ENCODE measurements around the gene GTF2A1. TPM values are rescaled to one million over a fixed set of nuclear protein-coding genes. Genes with fewer than 3 reads are reported as not detected.

The GTF2A1 gene
- total RNA-seq, 2 donors from 2014 or later: 21.2 to 54.9 TPM

DNA sequence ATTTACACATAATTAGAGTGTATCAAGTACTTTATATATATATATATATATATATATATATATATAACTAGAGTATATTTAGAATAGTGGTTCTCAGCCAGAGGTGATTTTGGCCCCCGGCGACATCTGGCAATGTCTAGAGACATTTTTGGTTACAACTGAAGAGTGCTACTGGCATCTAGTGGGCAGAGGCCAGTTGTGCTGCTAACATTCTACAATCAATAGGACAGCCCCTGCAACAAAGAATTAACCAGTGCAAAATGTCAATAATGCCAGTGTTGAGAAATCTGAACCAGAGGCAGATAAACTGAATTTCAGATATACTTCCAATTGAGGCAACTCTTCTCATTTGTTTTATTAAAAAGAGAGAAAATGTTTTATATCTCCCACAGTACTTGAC lies 8.9 kb downstream of the GTF2A1 start:
- 15% methylated on average over 2 of the region's 2 CpGs for WGBS
- H3K9me3 ChIP-seq: no peaks in the 10 kb centered on the region
- no peaks in the 10 kb centered on the region for H3K27me3 ChIP-seq (replicated peaks; ENCODE audit: insufficient read depth)
- DNase-seq (ENCODE audit: low spot score): no peak
- H3K4me3 ChIP-seq: no peak overlapping the region
- intact Hi-C loops (cut with DNase I): loop anchor here (5.0 kb wide), 1 partner anchor 215 kb away; no protein-coding TSS in a partner anchor
- H3K36me3 ChIP-seq: no peaks in the 10 kb centered on the region
- no peak overlapping the region for H3K27ac ChIP-seq
- no peaks in the 10 kb centered on the region for H3K4me1 ChIP-seq (replicated peaks)
- TF ChIP-seq, protein P1, sequence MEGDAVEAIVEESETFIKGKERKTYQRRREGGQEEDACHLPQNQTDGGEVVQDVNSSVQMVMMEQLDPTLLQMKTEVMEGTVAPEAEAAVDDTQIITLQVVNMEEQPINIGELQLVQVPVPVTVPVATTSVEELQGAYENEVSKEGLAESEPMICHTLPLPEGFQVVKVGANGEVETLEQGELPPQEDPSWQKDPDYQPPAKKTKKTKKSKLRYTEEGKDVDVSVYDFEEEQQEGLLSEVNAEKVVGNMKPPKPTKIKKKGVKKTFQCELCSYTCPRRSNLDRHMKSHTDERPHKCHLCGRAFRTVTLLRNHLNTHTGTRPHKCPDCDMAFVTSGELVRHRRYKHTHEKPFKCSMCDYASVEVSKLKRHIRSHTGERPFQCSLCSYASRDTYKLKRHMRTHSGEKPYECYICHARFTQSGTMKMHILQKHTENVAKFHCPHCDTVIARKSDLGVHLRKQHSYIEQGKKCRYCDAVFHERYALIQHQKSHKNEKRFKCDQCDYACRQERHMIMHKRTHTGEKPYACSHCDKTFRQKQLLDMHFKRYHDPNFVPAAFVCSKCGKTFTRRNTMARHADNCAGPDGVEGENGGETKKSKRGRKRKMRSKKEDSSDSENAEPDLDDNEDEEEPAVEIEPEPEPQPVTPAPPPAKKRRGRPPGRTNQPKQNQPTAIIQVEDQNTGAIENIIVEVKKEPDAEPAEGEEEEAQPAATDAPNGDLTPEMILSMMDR (IDR thresholded peaks at IDR 0.05): peak in 2 of 4 experiments; percentile 30 to 47
- no peak for TF ChIP-seq POLR2AphosphoS5 (IDR thresholded peaks at IDR 0.05)
- TF ChIP-seq POLR2A (IDR thresholded peaks at IDR 0.05): no peak

DNA sequence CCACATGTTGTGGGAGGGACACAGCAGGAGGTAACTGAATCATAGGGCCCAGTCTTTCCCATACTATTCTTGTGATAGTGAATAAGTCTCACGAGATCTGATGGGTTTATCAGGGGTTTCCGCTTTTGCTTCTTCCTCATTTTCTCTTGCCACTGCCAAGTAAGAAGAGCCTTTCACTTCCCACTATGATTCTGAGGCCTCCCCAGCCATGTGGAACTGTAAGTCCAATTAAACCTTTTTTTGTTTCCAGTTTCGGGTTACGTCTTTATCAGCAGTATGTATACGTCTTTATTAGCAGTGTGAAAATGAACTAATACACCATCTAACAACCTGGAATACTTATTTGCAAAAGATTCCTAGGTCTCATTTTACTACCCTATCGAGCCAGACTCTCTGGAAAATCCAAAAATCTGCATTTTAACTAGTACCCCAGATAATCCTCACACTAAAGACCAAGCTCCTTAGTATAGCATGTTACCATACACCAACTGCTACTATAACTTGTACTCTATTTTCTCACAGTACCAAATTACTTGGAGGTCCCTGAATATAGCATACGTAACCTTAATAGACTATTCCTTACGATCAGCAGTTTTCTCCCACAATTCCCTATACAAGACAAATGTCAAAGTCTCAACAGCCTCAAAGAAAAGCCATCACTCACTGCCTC lies 11.5 kb downstream of the GTF2A1 start:
- Histone ChIP-seq H3K36me3 (no peaks in the 10 kb centered on the region), H3K4me1 (replicated peaks) (no peaks in the 10 kb centered on the region), H3K4me3 (no peak overlapping the region), H3K27me3 (replicated peaks; ENCODE audit: insufficient read depth) (no peaks in the 10 kb centered on the region), H3K27ac (no peak overlapping the region), H3K9me3 (no peaks in the 10 kb centered on the region)
- TF ChIP-seq POLR2A (IDR thresholded peaks at IDR 0.05) (no peak), POLR2AphosphoS5 (IDR thresholded peaks at IDR 0.05) (no peak)
- TF ChIP-seq, protein P1 (IDR thresholded peaks at IDR 0.05): no peak
- DNase-seq (ENCODE audit: low spot score): no peak
- 69% methylated on average over 8 of the region's 8 CpGs for WGBS
- intact Hi-C loops (cut with DNase I): no loop called here

DNA sequence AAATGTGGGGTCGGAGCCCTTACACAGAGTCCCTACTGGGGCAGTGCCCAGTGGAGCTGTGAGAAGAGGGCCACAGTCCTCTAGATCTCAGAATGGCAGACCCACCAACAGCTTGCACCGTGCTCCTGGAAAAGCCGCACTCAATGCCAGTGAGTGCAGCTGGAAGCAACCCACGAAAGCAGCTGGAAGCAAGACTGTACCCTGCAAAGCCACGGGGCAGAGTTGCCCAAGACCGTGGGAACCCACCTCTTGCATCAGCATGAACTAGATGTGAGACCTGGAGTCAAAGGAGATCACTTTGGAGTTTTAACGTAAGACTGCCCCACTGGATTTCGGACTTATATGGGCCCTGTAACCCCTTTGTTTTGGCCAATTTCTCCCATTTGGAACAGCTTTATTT lies 12.3 kb downstream of the GTF2A1 start:
- H3K4me3 ChIP-seq: no peak overlapping the region
- TF ChIP-seq POLR2A (IDR thresholded peaks at IDR 0.05) (no peak), POLR2AphosphoS5 (IDR thresholded peaks at IDR 0.05) (no peak)
- TF ChIP-seq, protein P1 (IDR thresholded peaks at IDR 0.05): no peak
- H3K27ac ChIP-seq: no peak overlapping the region
- H3K36me3 ChIP-seq: no peaks in the 10 kb centered on the region
- intact Hi-C loops (cut with DNase I): no loop called here
- WGBS: 92% methylated on average over 8 of the region's 8 CpGs
- no peak for DNase-seq (ENCODE audit: low spot score)
- no peaks in the 10 kb centered on the region for H3K27me3 ChIP-seq (replicated peaks; ENCODE audit: insufficient read depth)
- H3K4me1 ChIP-seq (replicated peaks): no peaks in the 10 kb centered on the region
- no peaks in the 10 kb centered on the region for H3K9me3 ChIP-seq

DNA sequence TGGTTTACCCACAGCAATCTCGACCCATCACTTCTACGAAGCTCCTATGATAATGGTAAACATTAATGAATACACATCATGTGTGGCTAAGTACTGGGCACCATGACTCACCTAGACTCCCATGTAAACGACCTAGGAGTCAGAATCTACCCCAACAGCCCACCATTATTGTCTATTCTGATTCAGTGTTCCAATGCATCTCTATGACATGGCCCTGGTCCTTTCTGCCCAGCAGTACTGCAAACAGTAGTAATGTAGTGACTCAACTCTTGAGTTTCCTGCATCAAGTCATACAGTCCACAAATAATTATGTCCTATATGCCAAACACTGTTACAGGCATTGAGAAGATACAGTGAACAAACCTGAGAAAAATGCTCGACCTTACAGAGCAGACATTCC lies 14.6 kb downstream of the GTF2A1 start:
- TF ChIP-seq POLR2AphosphoS5 (IDR thresholded peaks at IDR 0.05) (no peak), POLR2A (IDR thresholded peaks at IDR 0.05) (no peak)
- TF ChIP-seq, protein P1 (IDR thresholded peaks at IDR 0.05): no peak
- no peaks in the 10 kb centered on the region for H3K27me3 ChIP-seq (replicated peaks; ENCODE audit: insufficient read depth)
- WGBS: 81% methylated on average over 4 of the region's 4 CpGs
- intact Hi-C loops (cut with DNase I): no loop called here
- H3K4me3 ChIP-seq: no peak overlapping the region
- no peak for DNase-seq (ENCODE audit: low spot score)
- H3K4me1 ChIP-seq (replicated peaks): no peaks in the 10 kb centered on the region
- H3K36me3 ChIP-seq: no peaks in the 10 kb centered on the region
- no peak overlapping the region for H3K27ac ChIP-seq
- no peaks in the 10 kb centered on the region for H3K9me3 ChIP-seq

DNA sequence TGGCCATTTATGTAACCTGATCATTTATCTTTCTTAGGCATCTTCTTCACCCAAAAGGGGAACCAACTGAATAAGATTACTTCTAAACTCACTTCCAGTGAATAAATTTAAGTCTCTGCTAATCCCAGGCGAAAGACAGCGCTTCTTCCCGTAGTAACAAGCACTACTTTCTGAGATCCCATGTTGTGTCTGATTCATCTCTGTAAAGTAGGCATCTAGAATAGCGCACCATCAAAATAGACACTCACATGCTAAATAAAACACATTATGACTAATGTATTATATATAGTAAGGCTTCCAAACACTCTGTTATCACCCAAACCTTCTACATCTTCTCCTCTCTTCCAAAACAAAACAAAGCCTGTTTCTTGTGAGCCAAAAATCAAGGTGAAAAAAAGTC lies 15.1 kb downstream of the GTF2A1 start:
- H3K36me3 ChIP-seq: no peaks in the 10 kb centered on the region
- no peak for DNase-seq (ENCODE audit: low spot score)

More for the DNA sequence above, 15.1 kb downstream of the GTF2A1 start:
- Histone ChIP-seq H3K27me3 (replicated peaks; ENCODE audit: insufficient read depth) (no peaks in the 10 kb centered on the region), H3K4me1 (replicated peaks) (no peaks in the 10 kb centered on the region), H3K9me3 (no peaks in the 10 kb centered on the region), H3K27ac (no peak overlapping the region), H3K4me3 (no peak overlapping the region)
- intact Hi-C loops (cut with DNase I): no loop called here
- WGBS: 99% methylated on average over 4 of the region's 4 CpGs
- no peak for TF ChIP-seq POLR2A (IDR thresholded peaks at IDR 0.05)
- TF ChIP-seq POLR2AphosphoS5 (IDR thresholded peaks at IDR 0.05): no peak
- TF ChIP-seq, protein P1 (IDR thresholded peaks at IDR 0.05): no peak

Data from prostate gland (tissue), 2 donors.